HepG2 (cell line): ENCODE measurements around the gene CPT1B. TPM values are rescaled to one million over a fixed set of nuclear protein-coding genes. Genes with fewer than 3 reads are reported as not detected.

ENCODE experiments used
- PAXIP1 ChIP-seq: sonication (generic); formaldehyde crosslinking; conservative IDR thresholded peaks from 2 replicates; pipeline ENCODE4 v1.4.0; 2020; ENCODE audit warnings: mild to moderate bottlenecking, missing genetic modification reagents, moderate library complexity
- SMAD9 ChIP-seq: sonication (generic); formaldehyde crosslinking; IDR thresholded peaks from 2 replicates; pipeline ENCODE4 v1.5.1; 2020; ENCODE audit warnings: mild to moderate bottlenecking, missing genetic modification reagents
- SNAPC2 ChIP-seq: sonication (generic); formaldehyde crosslinking; IDR thresholded peaks from 2 replicates; pipeline ENCODE4 v1.8.1; 2022; ENCODE audit warnings: mild to moderate bottlenecking, missing genetic modification reagents
- THAP9 ChIP-seq: sonication (generic); formaldehyde crosslinking; IDR thresholded peaks from 2 replicates; pipeline ENCODE4; 2020; ENCODE audit warnings: missing genetic modification reagents, mild to moderate bottlenecking, borderline replicate concordance
- polyA plus RNA-seq, 8 experiments: library from polyadenylated mRNA; depleted of rRNA in 3 of 8; stranded (reverse) in 7 of 8; unstranded in 1 of 8; fragments of >200 nt; fragmentation: Illumina TruSeq in 4 of 8; extraction: Trizol in 4 of 8; gene quantifications; 2 replicates each; pipeline versions ENCODE4 v1.2.1 to v1.2.3, GENCODE V29; 2011 to 2016; ENCODE audit warnings: low read depth in 4 of 8, missing spikeins in 1 of 8, mixed read lengths in 1 of 8; ENCODE audit not compliant: insufficient read depth in 1 of 8
- total RNA-seq, 5 experiments: library from RNA; depleted of rRNA; stranded (reverse); fragments of >200 nt; fragmentation: Illumina TruSeq; extraction: Trizol; gene quantifications; 2 replicates each; pipeline ENCODE4 v1.2.3, GENCODE V29; 2016; ENCODE audit warnings: low read depth in 1 of 5

CPT1B gene
- total and polyA plus RNA-seq, 2 of the 13 experiments (the other 11 are each of a cell fraction or from before 2014, with no cell fraction given): 9.2 to 19.5 TPM

- TF ChIP-seq THAP9 (CRISPR knock-in tag) (0 out of 2 replicates have a peak, but pooled peaks have one; percentile 40), SNAPC2 (CRISPR knock-in tag) (no peak), PAXIP1 (0 out of 2 replicates have a peak, but pooled peaks have one; percentile 25), SMAD9 (no peak)
Measured at GRCh38 chr22:50613291-50613981, 35.2 kb upstream of the CPT1B start (continued).
